GOT3 (cell line): Measurements from ENCODE around the gene ICOSLG.
"Not testable (repeated sequence)": the region's sequence is repeated elsewhere in the genome, so short reads cannot be mapped to it uniquely, and the experiment has no call there.

ENCODE experiments used
- DNase-seq: peaks from one replicate; lab custom pipeline; 2025; ENCODE audit warnings: mixed read lengths; lab: John Stamatoyannopoulos, UW

ICOSLG gene

GRCh38 chr21:44263768-44264167 is 23.0 kb upstream of the ICOSLG start:
- DNase-seq = no peak

- no peak for DNase-seq
These were observed 22.5 kb upstream of the ICOSLG start for GRCh38 chr21:44263221-44263760.

- no peak for DNase-seq
These were observed 21.8 kb upstream of the ICOSLG start for GRCh38 chr21:44262338-44263056.

- no peak for DNase-seq
These were observed 21.0 kb upstream of the ICOSLG start, which contains the start of gene DNMT3L for GRCh38 chr21:44261675-44262295. Gene DNMT3L, minus strand, starts transcription at chr21:44261897. Its CDS starts 638 bp downstream, at chr21:44261259.

- DNase-seq = no peak
These were observed 20.3 kb upstream of the ICOSLG start for GRCh38 chr21:44260791-44261631.

- DNase-seq = no peak
These were observed 19.3 kb upstream of the ICOSLG start for GRCh38 chr21:44260066-44260465.

GRCh38 chr21:44259082-44259705 is 18.5 kb upstream of the ICOSLG start:
- DNase-seq = no peak

- no peak for DNase-seq
These were observed 17.4 kb upstream of the ICOSLG start for GRCh38 chr21:44258056-44258725.

- DNase-seq = no peak
These were observed 14.8 kb upstream of the ICOSLG start for GRCh38 chr21:44255511-44255981.

- DNase-seq = no peak
These were observed 13.3 kb upstream of the ICOSLG start for GRCh38 chr21:44253832-44254710.

- DNase-seq = not testable (repeated sequence)
These were observed 8.7 kb upstream of the ICOSLG start for GRCh38 chr21:44249204-44250037.

GRCh38 chr21:44247904-44248303 is 7.2 kb upstream of the ICOSLG start:
- not testable (repeated sequence) for DNase-seq

GRCh38 chr21:44243980-44244379 is 3.2 kb upstream of the ICOSLG start:
- DNase-seq = not testable (repeated sequence)

- DNase-seq = not testable (repeated sequence)
These were observed 538 bp upstream of the ICOSLG start for GRCh38 chr21:44241281-44241680.

- not testable (repeated sequence) for DNase-seq
These were observed 390 bp downstream of the ICOSLG start for GRCh38 chr21:44240353-44240752.

GRCh38 chr21:44229561-44229960 is 11.2 kb downstream of the ICOSLG start:
- not testable (repeated sequence) for DNase-seq

- DNase-seq = not testable (repeated sequence)
These were observed 12.6 kb downstream of the ICOSLG start for GRCh38 chr21:44228109-44228508.

- DNase-seq = not testable (repeated sequence)
These were observed 13.1 kb downstream of the ICOSLG start for GRCh38 chr21:44227614-44228013.

GRCh38 chr21:44225605-44226004 is 15.1 kb downstream of the ICOSLG start:
- DNase-seq = not testable (repeated sequence)
